Measurements from ENCODE around the gene PCBP3.

PCBP3 gene

DNA sequence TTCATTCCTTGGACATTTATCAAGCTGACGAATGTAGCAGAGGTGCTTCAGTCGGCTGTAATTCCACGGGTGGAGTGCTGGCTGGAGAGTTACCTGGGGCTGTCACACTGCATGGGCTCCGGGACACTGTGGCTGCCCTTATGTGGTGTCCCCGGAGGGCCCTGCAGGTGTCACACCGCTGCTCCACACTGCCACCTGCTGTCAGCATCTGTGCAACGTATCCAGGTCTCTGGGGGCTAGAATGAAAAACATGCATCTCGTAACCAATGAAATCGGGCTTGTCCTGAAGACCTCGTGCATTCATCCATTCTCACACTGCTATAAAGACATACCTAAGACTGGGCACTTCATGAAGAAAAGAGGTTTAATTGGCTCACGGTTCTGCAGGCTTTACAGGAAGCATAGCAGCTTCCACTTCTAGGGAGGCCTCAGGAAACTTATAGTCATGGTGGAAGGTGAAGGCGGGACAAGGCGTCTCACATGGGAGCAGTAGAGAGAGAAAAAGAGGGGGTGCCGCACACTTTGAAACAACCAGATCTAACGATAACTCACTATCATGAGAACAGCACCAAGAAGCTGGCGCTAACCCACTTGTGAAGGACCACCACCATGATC lies 46.7 kb upstream of the PCBP3 start:
- no peak overlapping the region for H3K27ac ChIP-seq (ENCODE audit: low read length)
- no peak overlapping the region for H3K4me2 ChIP-seq (ENCODE audit: insufficient read depth, low read length)
- no peak overlapping the region for H2AFZ ChIP-seq (ENCODE audit: low read depth, low read length)
- no peaks in the 10 kb centered on the region for H3K9me3 ChIP-seq (ENCODE audit: insufficient read depth, low read length, severe bottlenecking)
- no peaks in the 10 kb centered on the region for H3K79me2 ChIP-seq (ENCODE audit: insufficient read depth, low read length)
- H3K4me3 ChIP-seq (ENCODE audit: low read depth in 1 of 2, low read length in 2 of 2) = no peak overlapping the region
- TF ChIP-seq CTCF (IDR thresholded peaks at IDR 0.05; ENCODE audit: borderline replicate concordance, extremely low read depth, low read length, poor library complexity, severe bottlenecking) (peak; percentile 92), EZH2 (IDR thresholded peaks at IDR 0.05; ENCODE audit: borderline replicate concordance, low read depth, low read length, severe bottlenecking) (no peak)
- H3K4me1 ChIP-seq (ENCODE audit: insufficient read depth, low read length) = peaks cover 10% of the 10 kb centered on the region
- no peaks in the 10 kb centered on the region for H4K20me1 ChIP-seq (ENCODE audit: insufficient read depth, low read length)
- no peaks in the 10 kb centered on the region for H3K27me3 ChIP-seq (ENCODE audit: insufficient read depth, low read length, poor library complexity)
- H3K36me3 ChIP-seq (ENCODE audit: insufficient read depth, low read length) = no peaks in the 10 kb centered on the region
- H3K9ac ChIP-seq (ENCODE audit: low read depth, low read length) = no peak overlapping the region
- DNase-seq = peak; percentile 83
- peak; percentile 97 for ATAC-seq (ENCODE audit: insufficient read depth, low read depth)

DNA sequence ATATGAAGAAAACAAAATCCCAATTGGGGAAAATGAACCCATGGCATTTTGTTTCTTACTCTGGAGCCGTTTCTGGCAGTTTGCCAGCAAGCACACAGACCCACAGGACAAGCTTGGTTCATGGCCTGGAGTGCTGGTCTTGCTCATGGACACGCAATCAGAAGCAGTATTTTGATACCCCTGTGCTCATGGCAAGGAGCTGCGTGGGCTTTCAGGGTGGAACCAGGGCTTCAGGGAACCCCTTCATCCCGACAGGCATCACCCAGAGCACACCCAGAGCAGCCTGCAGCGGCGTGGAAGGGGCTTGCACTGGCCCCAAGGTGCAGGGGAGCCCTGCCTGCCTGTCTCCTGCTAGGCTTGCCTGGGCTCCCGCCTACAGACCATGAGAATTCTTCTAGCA lies 45.4 kb upstream of the PCBP3 start:
- Histone ChIP-seq H3K27me3 (ENCODE audit: insufficient read depth, low read length, poor library complexity) (no peaks in the 10 kb centered on the region), H3K4me2 (ENCODE audit: insufficient read depth, low read length) (no peak overlapping the region), H3K9ac (ENCODE audit: low read depth, low read length) (no peak overlapping the region), H3K4me3 (ENCODE audit: low read depth in 1 of 2, low read length in 2 of 2) (no peak overlapping the region), H3K27ac (ENCODE audit: low read length) (no peak overlapping the region), H2AFZ (ENCODE audit: low read depth, low read length) (no peak overlapping the region), H3K36me3 (ENCODE audit: insufficient read depth, low read length) (no peaks in the 10 kb centered on the region), H3K9me3 (ENCODE audit: insufficient read depth, low read length, severe bottlenecking) (no peaks in the 10 kb centered on the region), H3K4me1 (ENCODE audit: insufficient read depth, low read length) (peaks cover 5% of the 10 kb centered on the region), H3K79me2 (ENCODE audit: insufficient read depth, low read length) (no peaks in the 10 kb centered on the region), H4K20me1 (ENCODE audit: insufficient read depth, low read length) (no peaks in the 10 kb centered on the region)
- TF ChIP-seq CTCF (IDR thresholded peaks at IDR 0.05; ENCODE audit: borderline replicate concordance, extremely low read depth, low read length, poor library complexity, severe bottlenecking) = no peak
- no peak for TF ChIP-seq EZH2 (IDR thresholded peaks at IDR 0.05; ENCODE audit: borderline replicate concordance, low read depth, low read length, severe bottlenecking)
- no peak for DNase-seq
- no peak for ATAC-seq (ENCODE audit: insufficient read depth, low read depth)

DNA sequence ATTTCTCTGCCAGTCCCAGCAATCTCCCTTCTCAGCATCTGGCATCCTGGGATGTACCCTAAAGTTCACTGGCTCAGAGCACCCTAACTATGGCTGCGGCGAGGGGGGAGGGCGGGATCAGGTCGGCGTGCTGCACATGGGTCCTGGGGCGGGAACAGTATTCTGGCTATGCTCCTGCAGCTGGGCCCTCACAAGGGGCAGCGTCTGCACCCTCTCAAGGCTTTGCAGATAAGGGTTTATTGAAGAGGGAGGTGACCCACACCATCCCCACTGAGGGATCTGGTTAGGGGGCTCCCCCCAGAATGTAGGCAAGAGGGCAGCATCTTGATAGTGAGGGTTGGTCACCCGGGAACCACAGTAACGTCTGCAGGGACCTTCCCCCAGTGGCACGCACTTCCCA lies 44.9 kb upstream of the PCBP3 start:
- no peak for DNase-seq
- H3K4me2 ChIP-seq (ENCODE audit: insufficient read depth, low read length) = no peak overlapping the region
- peaks cover 5% of the 10 kb centered on the region for H3K4me1 ChIP-seq (ENCODE audit: insufficient read depth, low read length)
- H3K36me3 ChIP-seq (ENCODE audit: insufficient read depth, low read length) = no peaks in the 10 kb centered on the region
- no peaks in the 10 kb centered on the region for H3K79me2 ChIP-seq (ENCODE audit: insufficient read depth, low read length)
- TF ChIP-seq EZH2 (IDR thresholded peaks at IDR 0.05; ENCODE audit: borderline replicate concordance, low read depth, low read length, severe bottlenecking) = no peak
- no peak for TF ChIP-seq CTCF (IDR thresholded peaks at IDR 0.05; ENCODE audit: borderline replicate concordance, extremely low read depth, low read length, poor library complexity, severe bottlenecking)
- H2AFZ ChIP-seq (ENCODE audit: low read depth, low read length) = no peak overlapping the region
- ATAC-seq (ENCODE audit: insufficient read depth, low read depth) = no peak
- H3K27me3 ChIP-seq (ENCODE audit: insufficient read depth, low read length, poor library complexity) = no peaks in the 10 kb centered on the region
- no peak overlapping the region for H3K4me3 ChIP-seq (ENCODE audit: low read depth in 1 of 2, low read length in 2 of 2)
- no peaks in the 10 kb centered on the region for H4K20me1 ChIP-seq (ENCODE audit: insufficient read depth, low read length)
- H3K9me3 ChIP-seq (ENCODE audit: insufficient read depth, low read length, severe bottlenecking) = no peaks in the 10 kb centered on the region
- no peak overlapping the region for H3K27ac ChIP-seq (ENCODE audit: low read length)
- no peak overlapping the region for H3K9ac ChIP-seq (ENCODE audit: low read depth, low read length)
